B cell (primary cell): ENCODE results near the gene PTPRF.

ENCODE experiments used
- EZH2 ChIP-seq: IDR thresholded peaks from 2 replicates; pipeline ENCODE4 v1.6.1; 2012; ENCODE audit warnings: borderline replicate concordance, low read depth, mild to moderate bottlenecking, moderate library complexity, low read length; ENCODE audit not compliant: insufficient read depth, poor library complexity, severe bottlenecking
- TF ChIP-seq, protein P1 (sequence below): fragments of 200-600 bp; IDR thresholded peaks from one replicate; pipeline ENCODE4 v1.8.0; 2022; ENCODE audit warnings: antibody characterized with exemption, mild to moderate bottlenecking

DNA sequence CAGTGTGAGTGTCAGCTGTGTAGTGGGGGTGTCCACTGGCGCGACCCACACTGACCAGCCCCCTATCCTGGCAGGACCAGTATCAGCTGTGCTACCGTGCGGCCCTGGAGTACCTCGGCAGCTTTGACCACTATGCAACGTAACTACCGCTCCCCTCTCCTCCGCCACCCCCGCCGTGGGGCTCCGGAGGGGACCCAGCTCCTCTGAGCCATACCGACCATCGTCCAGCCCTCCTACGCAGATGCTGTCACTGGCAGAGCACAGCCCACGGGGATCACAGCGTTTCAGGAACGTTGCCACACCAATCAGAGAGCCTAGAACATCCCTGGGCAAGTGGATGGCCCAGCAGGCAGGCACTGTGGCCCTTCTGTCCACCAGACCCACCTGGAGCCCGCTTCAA lies 91.2 kb downstream of the PTPRF start:
- TF ChIP-seq, protein P1, sequence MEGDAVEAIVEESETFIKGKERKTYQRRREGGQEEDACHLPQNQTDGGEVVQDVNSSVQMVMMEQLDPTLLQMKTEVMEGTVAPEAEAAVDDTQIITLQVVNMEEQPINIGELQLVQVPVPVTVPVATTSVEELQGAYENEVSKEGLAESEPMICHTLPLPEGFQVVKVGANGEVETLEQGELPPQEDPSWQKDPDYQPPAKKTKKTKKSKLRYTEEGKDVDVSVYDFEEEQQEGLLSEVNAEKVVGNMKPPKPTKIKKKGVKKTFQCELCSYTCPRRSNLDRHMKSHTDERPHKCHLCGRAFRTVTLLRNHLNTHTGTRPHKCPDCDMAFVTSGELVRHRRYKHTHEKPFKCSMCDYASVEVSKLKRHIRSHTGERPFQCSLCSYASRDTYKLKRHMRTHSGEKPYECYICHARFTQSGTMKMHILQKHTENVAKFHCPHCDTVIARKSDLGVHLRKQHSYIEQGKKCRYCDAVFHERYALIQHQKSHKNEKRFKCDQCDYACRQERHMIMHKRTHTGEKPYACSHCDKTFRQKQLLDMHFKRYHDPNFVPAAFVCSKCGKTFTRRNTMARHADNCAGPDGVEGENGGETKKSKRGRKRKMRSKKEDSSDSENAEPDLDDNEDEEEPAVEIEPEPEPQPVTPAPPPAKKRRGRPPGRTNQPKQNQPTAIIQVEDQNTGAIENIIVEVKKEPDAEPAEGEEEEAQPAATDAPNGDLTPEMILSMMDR, result no peak
- no peak for TF ChIP-seq EZH2
